Subcutaneous adipose tissue (tissue), 4 donors: Measurements from ENCODE around the gene PROB1. TPM values are rescaled to one million over a fixed set of nuclear protein-coding genes. Genes with fewer than 3 reads are reported as not detected.

Source experiments
- total RNA-seq, 4 donors: library from RNA; depleted of rRNA; stranded (reverse); fragments of >200 nt; gene quantifications; one replicate each; pipeline ENCODE4 v1.1.0, GENCODE V29; 2016
- TF ChIP-seq, protein P1 (sequence below): fragments of 450-650 bp; IDR thresholded peaks from one replicate; pipeline ENCODE4 v1.5.1; 2016; ENCODE audit warnings: low read depth, mild to moderate bottlenecking, control low read depth, antibody characterized with exemption, moderate library complexity

The PROB1 gene
- total RNA-seq, 4 donors from 2014 or later = 0.16 to 0.75 (median 0.28) TPM

DNA sequence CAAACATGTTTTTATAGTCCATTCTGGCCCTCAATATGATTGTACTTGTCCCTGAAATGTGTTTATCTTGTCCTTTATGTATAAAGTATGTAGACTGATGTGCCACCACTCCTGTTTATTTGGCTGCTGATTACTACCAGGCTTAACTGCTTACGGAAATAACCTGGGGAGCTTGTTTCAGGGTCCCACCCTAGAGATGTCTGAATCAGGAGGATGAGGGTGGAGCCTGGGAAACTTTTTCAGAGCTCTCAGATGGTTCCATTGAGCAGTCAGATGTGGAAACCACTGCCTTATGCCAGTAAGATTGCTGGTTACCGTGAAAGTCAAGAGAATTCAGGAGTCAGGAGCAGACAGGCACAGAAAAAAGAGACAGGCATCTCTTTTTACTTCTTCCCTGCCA lies 31.0 kb downstream of the PROB1 start:
- TF ChIP-seq, protein P1, sequence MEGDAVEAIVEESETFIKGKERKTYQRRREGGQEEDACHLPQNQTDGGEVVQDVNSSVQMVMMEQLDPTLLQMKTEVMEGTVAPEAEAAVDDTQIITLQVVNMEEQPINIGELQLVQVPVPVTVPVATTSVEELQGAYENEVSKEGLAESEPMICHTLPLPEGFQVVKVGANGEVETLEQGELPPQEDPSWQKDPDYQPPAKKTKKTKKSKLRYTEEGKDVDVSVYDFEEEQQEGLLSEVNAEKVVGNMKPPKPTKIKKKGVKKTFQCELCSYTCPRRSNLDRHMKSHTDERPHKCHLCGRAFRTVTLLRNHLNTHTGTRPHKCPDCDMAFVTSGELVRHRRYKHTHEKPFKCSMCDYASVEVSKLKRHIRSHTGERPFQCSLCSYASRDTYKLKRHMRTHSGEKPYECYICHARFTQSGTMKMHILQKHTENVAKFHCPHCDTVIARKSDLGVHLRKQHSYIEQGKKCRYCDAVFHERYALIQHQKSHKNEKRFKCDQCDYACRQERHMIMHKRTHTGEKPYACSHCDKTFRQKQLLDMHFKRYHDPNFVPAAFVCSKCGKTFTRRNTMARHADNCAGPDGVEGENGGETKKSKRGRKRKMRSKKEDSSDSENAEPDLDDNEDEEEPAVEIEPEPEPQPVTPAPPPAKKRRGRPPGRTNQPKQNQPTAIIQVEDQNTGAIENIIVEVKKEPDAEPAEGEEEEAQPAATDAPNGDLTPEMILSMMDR = no peak

DNA sequence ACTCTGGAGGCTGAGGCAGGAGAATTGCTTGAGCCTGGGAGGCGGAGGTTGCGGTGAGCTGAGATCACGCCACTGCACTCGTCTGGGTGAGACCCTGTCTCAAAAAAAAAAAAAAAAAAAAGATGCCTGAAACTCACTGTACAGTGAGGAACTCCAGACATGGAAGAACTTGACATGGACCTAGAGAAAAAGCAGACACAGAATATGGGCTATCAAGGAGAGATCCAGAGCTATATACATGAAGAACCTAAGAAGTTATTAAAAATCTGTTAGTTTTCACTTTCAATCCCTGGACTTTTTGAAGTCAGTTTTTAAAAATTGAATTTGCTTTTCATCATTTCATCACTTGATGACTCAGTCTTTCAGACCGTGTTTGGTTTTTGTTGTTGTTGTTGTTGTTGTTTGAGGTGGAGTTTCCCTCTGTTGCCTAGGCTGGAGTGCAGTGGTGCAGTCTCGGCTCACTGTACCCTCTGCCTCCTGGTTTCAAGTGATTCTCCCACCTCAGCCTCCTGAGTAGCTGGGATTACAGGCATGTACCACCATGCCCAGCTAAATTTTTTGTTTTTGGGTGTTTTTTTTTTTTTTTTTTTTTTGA lies 33.0 kb downstream of the PROB1 start:
- TF ChIP-seq, protein P1 = no peak

DNA sequence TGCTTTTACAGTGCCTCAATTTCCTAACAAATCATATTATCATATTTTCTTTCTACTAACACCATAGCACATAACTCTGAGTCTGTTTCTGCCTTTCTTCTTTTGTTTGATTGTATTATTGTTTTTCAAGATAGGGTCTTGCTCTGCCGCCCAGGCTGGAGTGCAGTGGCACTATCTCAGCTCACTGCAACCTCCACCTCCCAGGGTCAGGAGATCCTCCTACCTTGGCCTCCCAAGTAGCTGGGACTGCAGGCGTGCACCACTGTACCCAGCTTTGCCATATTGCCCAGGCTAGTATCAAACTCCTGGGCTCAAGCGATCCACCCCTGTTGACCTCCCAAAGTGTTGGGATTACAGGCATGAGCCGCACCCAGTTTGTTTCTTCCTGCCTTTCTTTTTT lies 34.5 kb downstream of the PROB1 start:
- TF ChIP-seq, protein P1 = no peak

DNA sequence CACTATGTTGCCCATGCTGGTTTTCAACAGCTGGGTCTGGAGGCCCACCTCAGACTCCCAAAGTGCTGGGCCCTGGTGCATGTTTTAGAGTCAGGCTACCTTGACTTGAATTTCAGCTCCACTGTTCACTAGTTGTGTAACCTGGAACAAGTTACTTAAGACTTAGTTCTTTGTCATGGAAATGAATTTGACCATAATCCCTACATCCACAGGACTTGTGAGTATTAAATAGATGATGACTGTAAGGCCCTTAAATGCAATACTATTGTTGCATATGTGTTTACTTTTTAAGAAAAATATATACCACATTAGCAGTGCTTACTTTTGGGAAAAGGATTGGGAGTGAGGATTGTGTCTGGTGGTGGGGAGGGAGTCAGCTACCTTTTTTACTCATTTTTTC lies 36.8 kb downstream of the PROB1 start:
- TF ChIP-seq, protein P1 = no peak

DNA sequence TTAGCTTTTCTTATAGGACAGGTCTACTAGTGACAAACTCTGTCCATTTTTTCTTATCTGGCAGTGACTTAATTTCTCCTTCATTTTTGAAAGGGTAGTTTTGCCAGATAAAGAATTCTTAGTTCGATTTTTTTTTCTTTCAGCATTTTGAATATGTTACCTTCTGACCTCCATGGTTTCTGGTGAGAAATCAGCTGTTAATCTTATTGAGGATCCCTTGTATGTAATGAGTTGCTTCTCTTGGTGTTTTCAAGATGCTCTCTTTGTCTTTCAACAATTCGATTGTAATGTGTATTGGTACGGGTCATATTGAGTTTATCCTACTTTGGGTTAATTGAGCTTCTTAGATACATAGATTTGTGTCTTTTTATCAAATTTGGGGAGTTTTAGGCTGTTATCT lies 40.7 kb downstream of the PROB1 start:
- TF ChIP-seq, protein P1 = no peak

DNA sequence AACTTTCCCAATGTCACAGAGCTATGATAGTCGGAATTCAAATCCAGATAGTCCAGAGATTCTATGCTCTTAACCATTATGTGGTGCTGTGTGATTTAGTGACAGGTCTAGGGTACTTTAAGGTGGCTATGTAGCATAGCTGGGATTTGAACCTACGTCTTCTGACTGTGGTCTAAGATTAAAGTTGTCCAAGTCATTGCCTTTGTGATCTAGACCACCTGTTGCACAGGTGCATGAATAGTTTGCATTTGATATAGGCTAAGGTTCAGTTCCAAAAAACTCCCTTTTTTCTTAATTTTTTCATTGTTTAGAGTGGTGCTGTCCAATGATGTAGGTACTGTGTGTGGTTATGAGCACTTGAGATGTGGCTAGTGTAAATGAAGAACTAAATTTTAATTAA lies 50.7 kb downstream of the PROB1 start:
- TF ChIP-seq, protein P1 = no peak

DNA sequence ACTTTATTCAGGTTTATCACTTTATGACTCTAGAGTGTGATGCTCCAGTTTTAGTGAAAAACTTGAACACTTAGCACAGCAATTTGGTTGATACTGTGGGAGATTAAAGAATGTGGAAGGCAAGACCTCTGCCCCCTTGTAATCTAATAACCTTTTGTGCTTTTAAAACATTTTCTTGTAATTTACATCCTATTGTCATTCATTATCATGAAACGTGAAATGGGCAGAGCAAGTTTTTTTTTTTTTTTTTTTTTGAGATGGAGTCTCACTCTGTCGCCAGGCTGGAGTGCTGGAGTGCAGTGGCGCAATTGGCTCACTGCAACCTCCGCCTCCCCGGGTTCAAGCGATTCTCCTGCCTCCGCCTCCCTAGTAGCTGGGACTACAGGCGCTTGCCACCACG lies 51.4 kb downstream of the PROB1 start:
- TF ChIP-seq, protein P1 = no peak
